ENCODE data around the gene NIPAL4.

DNA sequence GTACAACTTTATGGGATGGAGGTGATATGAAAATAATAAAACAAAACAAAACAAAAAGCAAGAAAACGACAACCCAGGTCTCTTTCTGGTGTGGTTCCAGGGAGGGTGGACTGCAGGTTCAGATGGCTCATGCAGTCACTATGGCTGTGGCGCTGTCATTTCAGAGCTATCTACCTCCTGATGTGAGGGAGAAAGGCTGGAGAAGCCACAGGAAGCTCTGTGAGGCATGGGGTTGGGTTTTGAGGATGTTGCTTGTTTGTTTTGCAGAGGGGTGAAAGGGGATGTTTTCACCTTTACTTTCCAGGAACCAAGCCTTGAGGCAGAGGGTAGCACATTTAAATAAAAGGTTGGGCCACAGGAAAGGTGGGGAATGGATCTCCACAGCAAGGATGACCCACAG is 18.7 kb downstream of the NIPAL4 start:
- TF ChIP-seq, protein P1, sequence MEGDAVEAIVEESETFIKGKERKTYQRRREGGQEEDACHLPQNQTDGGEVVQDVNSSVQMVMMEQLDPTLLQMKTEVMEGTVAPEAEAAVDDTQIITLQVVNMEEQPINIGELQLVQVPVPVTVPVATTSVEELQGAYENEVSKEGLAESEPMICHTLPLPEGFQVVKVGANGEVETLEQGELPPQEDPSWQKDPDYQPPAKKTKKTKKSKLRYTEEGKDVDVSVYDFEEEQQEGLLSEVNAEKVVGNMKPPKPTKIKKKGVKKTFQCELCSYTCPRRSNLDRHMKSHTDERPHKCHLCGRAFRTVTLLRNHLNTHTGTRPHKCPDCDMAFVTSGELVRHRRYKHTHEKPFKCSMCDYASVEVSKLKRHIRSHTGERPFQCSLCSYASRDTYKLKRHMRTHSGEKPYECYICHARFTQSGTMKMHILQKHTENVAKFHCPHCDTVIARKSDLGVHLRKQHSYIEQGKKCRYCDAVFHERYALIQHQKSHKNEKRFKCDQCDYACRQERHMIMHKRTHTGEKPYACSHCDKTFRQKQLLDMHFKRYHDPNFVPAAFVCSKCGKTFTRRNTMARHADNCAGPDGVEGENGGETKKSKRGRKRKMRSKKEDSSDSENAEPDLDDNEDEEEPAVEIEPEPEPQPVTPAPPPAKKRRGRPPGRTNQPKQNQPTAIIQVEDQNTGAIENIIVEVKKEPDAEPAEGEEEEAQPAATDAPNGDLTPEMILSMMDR (IDR thresholded peaks at IDR 0.05): no peak
- TF ChIP-seq POLR2A (IDR thresholded peaks at IDR 0.05): no peak
